Right atrium auricular region (tissue), 2 donors: ENCODE data around the gene KCNIP4. TPM values are rescaled to one million over a fixed set of nuclear protein-coding genes. Genes with fewer than 3 reads are reported as not detected.

ENCODE experiments used
- DNase-seq: peaks from one replicate; pipeline ENCODE4 v3.0.0-alpha.2; 2019; ENCODE audit warnings: low spot score
- H3K27ac ChIP-seq, 2 donors: fragments of 200-600 bp; sonication (generic); 1 replicate in 1 of 2; 2 replicates in 1 of 2; pipeline ENCODE4 v1.5.1; 2016 to 2019
- H3K27me3 ChIP-seq, 2 donors: fragments of 200-600 bp; sonication (generic); one replicate each; pipeline versions ENCODE4 v1.5.1 to v1.6.0; 2017 to 2019
- H3K36me3 ChIP-seq: fragments of 200-600 bp; sonication (generic); one replicate; pipeline ENCODE4 v1.5.1; 2016
- H3K4me1 ChIP-seq, 2 donors: fragments of 200-600 bp; sonication (generic); one replicate each; pipeline versions ENCODE4 v1.5.1 to v1.6.0; 2017 to 2019
- H3K4me3 ChIP-seq, 2 donors: fragments of 200-600 bp; sonication (generic); 1 replicate in 1 of 2; 2 replicates in 1 of 2; pipeline ENCODE4 v1.5.1; 2017 to 2019; ENCODE audit warnings: mild to moderate bottlenecking in 1 of 2, moderate library complexity in 1 of 2
- H3K9me3 ChIP-seq, 2 donors: fragments of 200-600 bp; sonication (generic); one replicate each; pipeline ENCODE4 v1.5.1; 2019
- total RNA-seq, 2 donors: library from RNA; depleted of rRNA; stranded (reverse); fragments of >200 nt; gene quantifications; one replicate each; pipeline ENCODE4 v1.1.0, GENCODE V29; 2016
- TF ChIP-seq, protein P1 (sequence below), 2 donors: fragments of 200-600 bp; sonication (generic); IDR thresholded peaks; one replicate each; pipeline ENCODE4 v1.5.1; 2019; ENCODE audit warnings: antibody characterized with exemption in 2 of 2

KCNIP4 gene
- total RNA-seq, 2 donors from 2014 or later: not detected

DNA sequence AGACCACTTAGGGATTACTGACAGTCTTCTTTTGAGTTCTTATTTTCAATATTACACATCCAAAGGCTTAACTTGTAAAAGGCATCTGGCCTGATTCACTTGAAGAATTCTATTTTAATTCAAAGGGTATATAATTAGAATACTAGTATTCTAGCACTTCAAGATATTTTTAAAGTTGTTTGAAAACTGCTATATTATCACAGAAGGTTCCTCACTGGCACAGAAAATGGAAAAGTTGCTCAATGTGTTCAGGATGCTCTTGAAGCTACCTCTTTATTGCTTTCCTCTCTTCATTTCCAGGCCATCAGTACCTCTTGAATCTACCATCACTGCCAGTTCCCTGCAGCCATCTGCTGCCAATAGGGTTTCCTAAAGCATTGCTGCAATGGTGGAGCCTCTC lies 271.4 kb downstream of the KCNIP4 start:
- no peak for DNase-seq
- Histone ChIP-seq H3K27ac (no peak overlapping the region), H3K4me1 (no peaks in the 10 kb centered on the region), H3K4me3 (no peak overlapping the region), H3K27me3 (no peaks in the 10 kb centered on the region), H3K36me3 (no peaks in the 10 kb centered on the region), H3K9me3 (no peaks in the 10 kb centered on the region)
- TF ChIP-seq, protein P1, sequence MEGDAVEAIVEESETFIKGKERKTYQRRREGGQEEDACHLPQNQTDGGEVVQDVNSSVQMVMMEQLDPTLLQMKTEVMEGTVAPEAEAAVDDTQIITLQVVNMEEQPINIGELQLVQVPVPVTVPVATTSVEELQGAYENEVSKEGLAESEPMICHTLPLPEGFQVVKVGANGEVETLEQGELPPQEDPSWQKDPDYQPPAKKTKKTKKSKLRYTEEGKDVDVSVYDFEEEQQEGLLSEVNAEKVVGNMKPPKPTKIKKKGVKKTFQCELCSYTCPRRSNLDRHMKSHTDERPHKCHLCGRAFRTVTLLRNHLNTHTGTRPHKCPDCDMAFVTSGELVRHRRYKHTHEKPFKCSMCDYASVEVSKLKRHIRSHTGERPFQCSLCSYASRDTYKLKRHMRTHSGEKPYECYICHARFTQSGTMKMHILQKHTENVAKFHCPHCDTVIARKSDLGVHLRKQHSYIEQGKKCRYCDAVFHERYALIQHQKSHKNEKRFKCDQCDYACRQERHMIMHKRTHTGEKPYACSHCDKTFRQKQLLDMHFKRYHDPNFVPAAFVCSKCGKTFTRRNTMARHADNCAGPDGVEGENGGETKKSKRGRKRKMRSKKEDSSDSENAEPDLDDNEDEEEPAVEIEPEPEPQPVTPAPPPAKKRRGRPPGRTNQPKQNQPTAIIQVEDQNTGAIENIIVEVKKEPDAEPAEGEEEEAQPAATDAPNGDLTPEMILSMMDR (IDR thresholded peaks at IDR 0.05): no peak

DNA sequence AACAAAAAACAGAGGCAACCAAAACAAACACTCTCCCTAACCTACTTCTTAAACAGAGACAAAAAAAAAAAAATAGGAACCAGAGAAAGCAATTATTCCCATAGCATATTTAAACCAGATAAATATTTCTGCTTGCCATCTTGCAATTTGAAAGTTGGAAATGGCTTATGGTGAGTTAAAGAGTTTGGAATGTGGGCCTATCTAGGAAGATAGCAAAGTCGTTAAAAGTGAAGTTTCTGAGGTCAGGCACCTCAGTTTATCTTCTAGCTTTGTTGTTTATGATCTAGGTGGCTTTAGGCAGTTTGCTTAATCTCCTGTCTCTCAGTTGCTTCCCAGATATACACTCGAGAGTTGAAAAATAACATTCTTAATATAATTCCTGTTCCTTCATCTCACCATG lies 284.2 kb downstream of the KCNIP4 start:
- no peaks in the 10 kb centered on the region for H3K4me1 ChIP-seq
- no peaks in the 10 kb centered on the region for H3K27me3 ChIP-seq
- no peak overlapping the region for H3K4me3 ChIP-seq
- DNase-seq: no peak
- H3K9me3 ChIP-seq: no peaks in the 10 kb centered on the region
- TF ChIP-seq, protein P1 (IDR thresholded peaks at IDR 0.05): no peak
- no peak overlapping the region for H3K27ac ChIP-seq
- no peaks in the 10 kb centered on the region for H3K36me3 ChIP-seq

DNA sequence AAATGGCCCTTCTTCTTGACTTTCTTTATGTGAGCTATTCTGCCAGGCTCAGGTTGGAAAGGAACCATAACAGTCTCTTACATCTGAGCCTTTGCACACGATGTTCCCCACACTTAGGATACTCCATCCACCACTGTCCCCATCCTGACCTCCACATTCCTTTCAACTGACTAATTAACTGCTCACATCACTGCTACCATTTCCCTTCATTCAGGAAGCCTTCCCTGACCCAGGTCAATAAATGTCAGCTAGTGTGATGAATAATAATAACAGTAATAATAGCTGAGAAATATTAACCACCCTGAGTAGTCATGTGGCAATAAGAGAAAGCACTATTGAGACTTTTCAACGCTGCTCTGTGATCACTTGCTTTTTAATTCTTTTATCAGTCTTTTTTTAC lies 291.7 kb downstream of the KCNIP4 start:
- Histone ChIP-seq H3K27me3 (no peaks in the 10 kb centered on the region), H3K36me3 (no peaks in the 10 kb centered on the region), H3K9me3 (no peaks in the 10 kb centered on the region), H3K4me3 (no peak overlapping the region), H3K4me1 (no peaks in the 10 kb centered on the region), H3K27ac (no peak overlapping the region)
- TF ChIP-seq, protein P1 (IDR thresholded peaks at IDR 0.05): no peak
- DNase-seq: no peak

DNA sequence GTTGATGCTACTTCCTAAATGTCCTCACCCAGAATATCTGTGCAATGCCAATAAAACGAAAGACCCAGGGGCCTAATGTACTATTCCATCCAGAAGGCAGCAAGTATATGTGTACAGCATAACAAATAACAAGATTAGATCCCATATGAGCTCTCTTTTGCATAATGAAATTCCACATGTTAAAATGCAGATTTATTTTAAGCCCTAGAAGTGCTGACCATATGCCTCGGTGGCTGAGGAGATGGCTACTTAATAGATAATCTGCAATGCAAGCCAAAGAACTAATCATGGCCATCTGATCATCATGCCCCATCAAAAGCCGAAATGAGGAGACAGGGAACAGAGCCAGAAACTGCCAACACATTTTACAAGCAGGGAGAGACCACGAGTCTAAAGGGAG lies 293.5 kb downstream of the KCNIP4 start:
- no peaks in the 10 kb centered on the region for H3K27me3 ChIP-seq
- H3K4me3 ChIP-seq: no peak overlapping the region
- TF ChIP-seq, protein P1 (IDR thresholded peaks at IDR 0.05): no peak

DNA sequence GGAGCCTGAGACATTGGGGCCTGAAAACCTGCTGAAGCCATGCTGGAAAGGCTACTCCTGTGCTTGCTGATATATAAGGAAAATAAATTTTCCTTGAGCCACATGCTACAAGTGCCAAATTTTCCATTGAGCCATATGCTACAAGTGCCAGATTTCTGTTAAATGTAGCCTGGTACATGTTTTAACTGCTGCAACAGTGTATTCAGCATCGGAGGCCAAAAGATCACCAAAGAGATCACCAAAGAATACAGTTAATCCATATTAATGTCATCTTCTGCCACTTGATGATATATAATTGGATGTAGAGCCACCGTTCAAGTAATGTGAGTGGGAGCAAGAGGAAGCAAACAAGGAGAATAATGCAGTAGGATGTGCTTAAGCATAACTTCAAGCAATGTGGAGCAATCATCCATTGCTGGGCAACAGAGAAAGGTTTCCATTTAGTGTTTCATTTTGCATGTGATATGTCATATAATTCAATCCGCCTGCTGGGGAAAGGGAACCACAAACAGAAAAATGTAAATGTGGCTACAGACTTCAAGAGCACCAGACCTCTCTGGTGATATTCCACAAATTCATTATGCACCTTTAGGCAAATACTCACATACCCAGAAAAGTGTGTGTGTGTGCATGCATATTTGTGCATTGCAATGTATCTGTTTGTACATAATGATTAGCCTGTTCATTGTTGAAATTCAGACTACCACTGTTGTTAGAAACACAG lies 295.9 kb downstream of the KCNIP4 start:
- Histone ChIP-seq H3K4me3 (no peak overlapping the region), H3K27ac (no peak overlapping the region), H3K27me3 (no peaks in the 10 kb centered on the region), H3K9me3 (no peaks in the 10 kb centered on the region), H3K4me1 (no peaks in the 10 kb centered on the region), H3K36me3 (no peaks in the 10 kb centered on the region)
- DNase-seq: no peak
- TF ChIP-seq, protein P1 (IDR thresholded peaks at IDR 0.05): no peak

More for the DNA sequence above, 293.5 kb downstream of the KCNIP4 start:
- DNase-seq: no peak
- H3K4me1 ChIP-seq: no peaks in the 10 kb centered on the region
- H3K27ac ChIP-seq: no peak overlapping the region
- H3K9me3 ChIP-seq: no peaks in the 10 kb centered on the region
- no peaks in the 10 kb centered on the region for H3K36me3 ChIP-seq
